ENCODE data around the gene VCL. TPM values are rescaled to one million over a fixed set of nuclear protein-coding genes. Genes with fewer than 3 reads are reported as not detected.

VCL gene
- total RNA-seq, 1 experiment from 2014 or later: 106 TPM

DNA sequence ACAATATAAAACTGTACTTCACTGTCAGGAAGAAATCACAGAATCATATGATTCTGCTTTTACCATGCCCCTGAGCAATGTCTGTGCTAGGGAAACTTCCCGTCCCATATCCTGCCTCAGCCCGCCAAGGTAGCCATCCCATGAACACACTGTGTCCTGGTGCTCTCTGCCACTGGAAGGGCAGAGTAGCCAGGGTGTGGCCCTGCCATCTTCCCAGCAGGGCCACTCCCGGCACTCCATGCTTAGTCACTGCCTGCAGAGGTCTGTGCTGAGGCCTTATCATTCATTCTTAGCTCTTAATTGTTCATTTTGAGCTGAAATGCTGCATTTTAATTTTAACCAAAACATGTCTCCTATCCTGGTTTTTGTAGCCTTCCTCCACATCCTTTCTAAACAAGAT is 120.9 kb downstream of the VCL start:
- DNase-seq (ENCODE audit: low read depth, low spot score) (peak; percentile 18), ATAC-seq (peak; percentile 97)
- H4K20me1 ChIP-seq (ENCODE audit: insufficient read depth): no peaks in the 10 kb centered on the region
- peak overlapping the region; percentile 39 for H3K9ac ChIP-seq (ENCODE audit: low read length)
- ChIA-PET POLR2A (no interaction called here), CTCF (no interaction called here), RAD21 (ENCODE audit: low non-redundant PET in 1 of 2, low total read pairs in 2 of 2, uncharacterized antibody in 2 of 2, unreplicated experiment in 2 of 2) (no interaction called here)
- peak overlapping the region; percentile 55 for H3K4me2 ChIP-seq (ENCODE audit: low read length)
- peaks cover 49 to 73% of the 10 kb centered on the region in 2 experiments for H3K36me3 ChIP-seq (ENCODE audit: control insufficient read depth in 1 of 2, insufficient read depth in 2 of 2, low read length in 2 of 2)
- H3K79me2 ChIP-seq (ENCODE audit: insufficient read depth, low read length): no peaks in the 10 kb centered on the region; the same call in 1 of the 2 replicates
- no peaks in the 10 kb centered on the region for H3K9me2 ChIP-seq (ENCODE audit: insufficient read depth)
- H3K27me3 ChIP-seq (ENCODE audit: insufficient read depth, low read length): no peaks in the 10 kb centered on the region
- peaks cover 11 to 24% of the 10 kb centered on the region in 2 experiments for H3K4me1 ChIP-seq (ENCODE audit: control insufficient read depth in 1 of 2, insufficient read depth in 2 of 2, low read length in 2 of 2)
- TF ChIP-seq SRF (IDR thresholded peaks at IDR 0.05; ENCODE audit: low read depth): no peak
- peak; percentile 29; the same call in 1 of the 2 replicates for TF ChIP-seq JUND (IDR thresholded peaks at IDR 0.05)
- 0 out of 2 replicates have a peak, but pooled peaks have one; percentile 9 for TF ChIP-seq FOSL1 (IDR thresholded peaks at IDR 0.05; ENCODE audit: low read depth)
- no peak for TF ChIP-seq CBX3 (IDR thresholded peaks at IDR 0.05; ENCODE audit: low read depth)
- BruUV-seq (replicated peaks): no TSS peak
- H2AFZ ChIP-seq (ENCODE audit: low read depth, low read length, poor library complexity, severe bottlenecking): no peak overlapping the region
- no peaks in the 10 kb centered on the region for H3K9me3 ChIP-seq (ENCODE audit: control insufficient read depth in 1 of 2, insufficient read depth in 1 of 2, low read depth in 1 of 2, low read length in 2 of 2)
- peak overlapping the region; percentile 45 for H3K27ac ChIP-seq (ENCODE audit: low read depth, low read length)
- intact Hi-C loops (cut with micrococcal nuclease): no loop called here
- peak overlapping the region in 1 of 2 experiments; percentile 7; a peak in 1 of 4 replicates for H3K4me3 ChIP-seq (replicated peaks in 1 of 2; ENCODE audit: low read depth in 1 of 2, low read length in 2 of 2)

GRCh38 chr10:74120911-74121310 is 123.0 kb downstream of the VCL start:
- H2AFZ ChIP-seq (ENCODE audit: low read depth, low read length, poor library complexity, severe bottlenecking): no peak overlapping the region
- ChIA-PET CTCF (interaction anchor here (1.1 kb wide), 1 partner anchor 17 kb away, joined by 3 read pairs; no protein-coding TSS in a partner anchor), RAD21 (ENCODE audit: low non-redundant PET in 1 of 2, low total read pairs in 2 of 2, uncharacterized antibody in 2 of 2, unreplicated experiment in 2 of 2) (no interaction called here), POLR2A (no interaction called here)
- intact Hi-C loops (cut with micrococcal nuclease): no loop called here
- H3K27me3 ChIP-seq (ENCODE audit: insufficient read depth, low read length): no peaks in the 10 kb centered on the region
- no peak for DNase-seq (ENCODE audit: low read depth, low spot score)
- H3K36me3 ChIP-seq (ENCODE audit: control insufficient read depth in 1 of 2, insufficient read depth in 2 of 2, low read length in 2 of 2): peaks cover 50 to 60% of the 10 kb centered on the region in 2 experiments
- peaks cover 11 to 24% of the 10 kb centered on the region in 2 experiments for H3K4me1 ChIP-seq (ENCODE audit: control insufficient read depth in 1 of 2, insufficient read depth in 2 of 2, low read length in 2 of 2)
- no peak overlapping the region for H3K4me2 ChIP-seq (ENCODE audit: low read length)
- no TSS peak for BruUV-seq (replicated peaks)
- no peak overlapping the region for H3K4me3 ChIP-seq (replicated peaks in 1 of 2; ENCODE audit: low read depth in 1 of 2, low read length in 2 of 2)
- TF ChIP-seq CEBPB (IDR thresholded peaks at IDR 0.05; ENCODE audit: low read depth) (no peak), POLR2A (IDR thresholded peaks at IDR 0.05; ENCODE audit: borderline replicate concordance, extremely low read depth, insufficient read depth, insufficient read length) (no peak), CBX3 (IDR thresholded peaks at IDR 0.05; ENCODE audit: low read depth) (no peak), EZH2 (IDR thresholded peaks at IDR 0.05) (no peak), ELF1 (IDR thresholded peaks at IDR 0.05; ENCODE audit: borderline replicate concordance, low read depth) (no peak), YY1 (IDR thresholded peaks at IDR 0.05; ENCODE audit: extremely low read depth, insufficient replicate concordance, low read depth, low read length) (no peak), ZFX (IDR thresholded peaks at IDR 0.05) (no peak), SP1 (IDR thresholded peaks at IDR 0.05; ENCODE audit: low read depth) (no peak)
- TF ChIP-seq, protein P1, sequence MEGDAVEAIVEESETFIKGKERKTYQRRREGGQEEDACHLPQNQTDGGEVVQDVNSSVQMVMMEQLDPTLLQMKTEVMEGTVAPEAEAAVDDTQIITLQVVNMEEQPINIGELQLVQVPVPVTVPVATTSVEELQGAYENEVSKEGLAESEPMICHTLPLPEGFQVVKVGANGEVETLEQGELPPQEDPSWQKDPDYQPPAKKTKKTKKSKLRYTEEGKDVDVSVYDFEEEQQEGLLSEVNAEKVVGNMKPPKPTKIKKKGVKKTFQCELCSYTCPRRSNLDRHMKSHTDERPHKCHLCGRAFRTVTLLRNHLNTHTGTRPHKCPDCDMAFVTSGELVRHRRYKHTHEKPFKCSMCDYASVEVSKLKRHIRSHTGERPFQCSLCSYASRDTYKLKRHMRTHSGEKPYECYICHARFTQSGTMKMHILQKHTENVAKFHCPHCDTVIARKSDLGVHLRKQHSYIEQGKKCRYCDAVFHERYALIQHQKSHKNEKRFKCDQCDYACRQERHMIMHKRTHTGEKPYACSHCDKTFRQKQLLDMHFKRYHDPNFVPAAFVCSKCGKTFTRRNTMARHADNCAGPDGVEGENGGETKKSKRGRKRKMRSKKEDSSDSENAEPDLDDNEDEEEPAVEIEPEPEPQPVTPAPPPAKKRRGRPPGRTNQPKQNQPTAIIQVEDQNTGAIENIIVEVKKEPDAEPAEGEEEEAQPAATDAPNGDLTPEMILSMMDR (IDR thresholded peaks at IDR 0.05 in 2 of 3, conservative IDR thresholded peaks at IDR 0.05 in 1 of 3; ENCODE audit: borderline replicate concordance in 1 of 3, insufficient read depth in 1 of 3, low read depth in 2 of 3, low read length in 2 of 3): no peak
- TF ChIP-seq, protein P2, sequence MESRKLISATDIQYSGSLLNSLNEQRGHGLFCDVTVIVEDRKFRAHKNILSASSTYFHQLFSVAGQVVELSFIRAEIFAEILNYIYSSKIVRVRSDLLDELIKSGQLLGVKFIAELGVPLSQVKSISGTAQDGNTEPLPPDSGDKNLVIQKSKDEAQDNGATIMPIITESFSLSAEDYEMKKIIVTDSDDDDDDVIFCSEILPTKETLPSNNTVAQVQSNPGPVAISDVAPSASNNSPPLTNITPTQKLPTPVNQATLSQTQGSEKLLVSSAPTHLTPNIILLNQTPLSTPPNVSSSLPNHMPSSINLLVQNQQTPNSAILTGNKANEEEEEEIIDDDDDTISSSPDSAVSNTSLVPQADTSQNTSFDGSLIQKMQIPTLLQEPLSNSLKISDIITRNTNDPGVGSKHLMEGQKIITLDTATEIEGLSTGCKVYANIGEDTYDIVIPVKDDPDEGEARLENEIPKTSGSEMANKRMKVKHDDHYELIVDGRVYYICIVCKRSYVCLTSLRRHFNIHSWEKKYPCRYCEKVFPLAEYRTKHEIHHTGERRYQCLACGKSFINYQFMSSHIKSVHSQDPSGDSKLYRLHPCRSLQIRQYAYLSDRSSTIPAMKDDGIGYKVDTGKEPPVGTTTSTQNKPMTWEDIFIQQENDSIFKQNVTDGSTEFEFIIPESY (IDR thresholded peaks at IDR 0.05; ENCODE audit: extremely low read depth, insufficient replicate concordance, low read length): no peak
- H3K79me2 ChIP-seq (ENCODE audit: insufficient read depth, low read length): no peaks in the 10 kb centered on the region; the same call in 1 of the 2 replicates
- H4K20me1 ChIP-seq (ENCODE audit: insufficient read depth): no peaks in the 10 kb centered on the region
- H3K9me3 ChIP-seq (ENCODE audit: control insufficient read depth in 1 of 2, insufficient read depth in 1 of 2, low read depth in 1 of 2, low read length in 2 of 2): no peaks in the 10 kb centered on the region
- H3K9ac ChIP-seq (ENCODE audit: low read length): no peak overlapping the region
- H3K9me2 ChIP-seq (ENCODE audit: insufficient read depth): no peaks in the 10 kb centered on the region
- H3K27ac ChIP-seq (ENCODE audit: low read depth, low read length): no peak overlapping the region
- no peak for ATAC-seq

Data from HCT116 (cell line).